ENCODE results near the gene ARAP1. TPM values are rescaled to one million over a fixed set of nuclear protein-coding genes. Genes with fewer than 3 reads are reported as not detected.

The ARAP1 gene
- total and polyA plus RNA-seq, 2 of the 8 experiments (the other 6 are each of a cell fraction or from before 2014, with no cell fraction given) = 25.7 to 61.6 TPM

DNA sequence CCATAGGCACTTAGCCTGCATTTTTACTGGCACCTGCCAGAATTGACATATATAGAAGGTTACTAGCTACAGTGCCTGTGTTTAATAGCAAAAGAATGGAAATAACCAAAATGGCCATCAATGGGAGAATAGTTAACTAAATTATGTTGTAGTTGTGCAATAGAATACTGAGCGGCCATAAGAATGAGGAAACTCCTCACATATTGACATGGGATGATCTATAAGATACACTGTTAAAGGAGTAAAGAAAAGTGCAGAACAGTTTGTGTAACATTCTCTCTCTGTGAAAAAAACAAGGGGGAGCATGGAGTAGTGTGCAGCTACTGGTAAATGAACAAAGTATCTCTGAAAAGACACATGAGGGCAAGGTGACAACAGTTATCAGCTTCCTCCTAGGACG, 21.5 kb downstream of the ARAP1 start (continued):
- TF ChIP-seq HDAC2 (IDR thresholded peaks at IDR 0.05; ENCODE audit: borderline replicate concordance in 1 of 2, low read depth in 2 of 2, low read length in 2 of 2) = no peak
- TF ChIP-seq SP4 (IDR thresholded peaks at IDR 0.05; ENCODE audit: low read length) = no peak
- no peak for TF ChIP-seq RXRA (IDR thresholded peaks at IDR 0.05; ENCODE audit: insufficient read depth, low read depth, low read length)
- TF ChIP-seq TBP (IDR thresholded peaks at IDR 0.05; ENCODE audit: low read depth, low read length) = no peak
- TF ChIP-seq SUZ12 (IDR thresholded peaks at IDR 0.05; ENCODE audit: low read length) = no peak

Data from H1 (cell line).